ENCODE data around the gene MMP20.
"Not testable (repeated sequence)": the region's sequence is repeated elsewhere in the genome, so short reads cannot be mapped to it uniquely, and the experiment has no call there.

Gene MMP20

DNA sequence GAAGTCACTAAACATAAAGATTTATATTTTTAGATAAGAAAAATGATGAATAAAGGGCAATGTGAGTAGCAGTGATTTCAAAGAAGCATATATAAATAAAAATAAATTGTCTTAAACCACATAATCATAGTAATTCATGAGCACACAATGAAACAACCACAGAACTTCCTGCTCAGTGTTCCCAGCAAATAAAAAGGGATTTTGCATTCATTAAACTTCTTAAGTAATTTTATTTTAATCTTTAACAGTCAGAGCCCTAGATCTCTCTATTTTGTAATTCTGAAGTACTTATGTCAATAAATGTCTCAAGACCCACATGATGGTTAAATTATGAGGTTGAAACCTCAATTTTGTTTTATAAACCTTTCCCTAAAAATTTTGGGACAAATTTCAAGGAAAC, 14.5 kb upstream of the MMP20 start:
- no peak for DNase-seq (ENCODE audit: low spot score)
- TF ChIP-seq, protein P1, sequence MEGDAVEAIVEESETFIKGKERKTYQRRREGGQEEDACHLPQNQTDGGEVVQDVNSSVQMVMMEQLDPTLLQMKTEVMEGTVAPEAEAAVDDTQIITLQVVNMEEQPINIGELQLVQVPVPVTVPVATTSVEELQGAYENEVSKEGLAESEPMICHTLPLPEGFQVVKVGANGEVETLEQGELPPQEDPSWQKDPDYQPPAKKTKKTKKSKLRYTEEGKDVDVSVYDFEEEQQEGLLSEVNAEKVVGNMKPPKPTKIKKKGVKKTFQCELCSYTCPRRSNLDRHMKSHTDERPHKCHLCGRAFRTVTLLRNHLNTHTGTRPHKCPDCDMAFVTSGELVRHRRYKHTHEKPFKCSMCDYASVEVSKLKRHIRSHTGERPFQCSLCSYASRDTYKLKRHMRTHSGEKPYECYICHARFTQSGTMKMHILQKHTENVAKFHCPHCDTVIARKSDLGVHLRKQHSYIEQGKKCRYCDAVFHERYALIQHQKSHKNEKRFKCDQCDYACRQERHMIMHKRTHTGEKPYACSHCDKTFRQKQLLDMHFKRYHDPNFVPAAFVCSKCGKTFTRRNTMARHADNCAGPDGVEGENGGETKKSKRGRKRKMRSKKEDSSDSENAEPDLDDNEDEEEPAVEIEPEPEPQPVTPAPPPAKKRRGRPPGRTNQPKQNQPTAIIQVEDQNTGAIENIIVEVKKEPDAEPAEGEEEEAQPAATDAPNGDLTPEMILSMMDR (IDR thresholded peaks at IDR 0.05; ENCODE audit: extremely low read depth, insufficient read depth, missing control alignments), result no peak
- in situ Hi-C loops (cut with MboI; ENCODE audit: low pct_unique_long_range_greater_than_20kb, low sequenced_read_pairs, unreplicated experiment), result no loop called here

DNA sequence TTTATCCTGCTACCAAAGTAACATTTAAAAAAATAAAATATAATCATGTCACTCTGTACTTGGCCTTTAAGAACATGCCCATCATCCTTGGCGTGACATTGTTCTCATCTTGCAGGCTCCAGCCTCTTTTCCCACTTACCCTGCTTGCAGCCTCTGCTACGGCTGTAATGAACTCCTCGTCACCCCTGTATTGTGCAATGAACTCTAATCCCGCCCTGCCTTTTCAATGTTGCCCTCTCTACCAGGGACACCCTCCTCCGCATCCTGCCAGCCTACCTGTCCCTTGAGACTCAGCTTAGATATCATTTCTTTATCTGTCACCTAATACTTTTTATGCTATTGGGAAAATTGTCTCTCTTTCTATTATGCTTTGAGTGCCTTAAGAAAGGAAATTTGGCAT, 12.6 kb upstream of the MMP20 start:
- in situ Hi-C loops (cut with MboI; ENCODE audit: low pct_unique_long_range_greater_than_20kb, low sequenced_read_pairs, unreplicated experiment), result no loop called here
- no peak for DNase-seq (ENCODE audit: low spot score)
- TF ChIP-seq, protein P1 (IDR thresholded peaks at IDR 0.05; ENCODE audit: extremely low read depth, insufficient read depth, missing control alignments), result no peak

DNA sequence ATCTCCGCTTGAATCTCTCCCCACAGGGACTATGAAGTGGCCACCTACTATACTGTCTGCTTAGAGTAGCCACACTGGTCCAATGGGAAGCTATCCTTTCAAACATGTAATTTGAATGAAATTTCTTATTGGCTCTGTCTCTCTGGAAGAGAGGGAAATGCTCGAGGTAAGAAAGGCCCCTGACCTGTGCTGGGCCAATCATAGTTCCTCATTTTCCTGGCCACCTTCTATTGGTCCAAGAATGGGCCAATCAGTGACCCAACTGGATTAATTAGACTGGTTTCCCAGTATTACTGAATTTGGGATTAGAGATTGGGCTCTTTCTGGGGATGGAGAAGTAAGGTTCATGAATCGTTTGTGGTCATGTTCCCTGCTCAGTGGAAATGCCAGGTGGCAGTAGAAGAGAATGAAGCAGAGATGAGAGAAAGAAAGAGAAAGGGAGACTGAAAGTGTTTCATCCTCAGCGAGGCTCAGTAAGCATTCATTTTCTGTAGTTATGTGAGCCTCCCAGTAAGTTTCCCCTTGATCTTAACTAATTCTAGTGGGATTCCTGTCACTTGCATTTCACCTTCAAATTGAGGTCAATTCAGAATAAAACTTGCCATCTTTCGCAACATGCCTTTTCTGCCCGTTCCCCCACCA, 8.4 kb upstream of the MMP20 start:
- TF ChIP-seq, protein P1 (IDR thresholded peaks at IDR 0.05; ENCODE audit: extremely low read depth, insufficient read depth, missing control alignments), result no peak
- in situ Hi-C loops (cut with MboI; ENCODE audit: low pct_unique_long_range_greater_than_20kb, low sequenced_read_pairs, unreplicated experiment), result no loop called here
- no peak for DNase-seq (ENCODE audit: low spot score)

DNA sequence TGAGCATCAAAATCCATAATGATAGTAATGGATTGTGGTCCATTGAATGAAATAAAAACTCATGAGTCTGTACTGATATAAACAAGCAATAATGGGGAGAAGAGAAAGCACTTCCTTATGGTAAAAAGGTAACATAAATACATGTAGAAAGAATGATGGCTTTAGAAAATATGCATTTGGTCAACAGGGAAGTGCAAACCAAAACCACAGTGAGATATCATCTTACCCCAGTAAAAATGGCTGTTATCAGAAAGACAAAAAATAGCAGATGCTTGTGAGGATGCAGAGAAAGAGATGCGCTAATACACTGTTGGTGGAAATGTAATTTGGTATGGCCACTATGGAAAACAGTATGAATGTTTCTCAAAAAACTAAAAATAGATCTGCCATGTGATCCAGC, 6.9 kb upstream of the MMP20 start:
- TF ChIP-seq, protein P1 (IDR thresholded peaks at IDR 0.05; ENCODE audit: extremely low read depth, insufficient read depth, missing control alignments), result no peak
- in situ Hi-C loops (cut with MboI; ENCODE audit: low pct_unique_long_range_greater_than_20kb, low sequenced_read_pairs, unreplicated experiment), result no loop called here
- no peak for DNase-seq (ENCODE audit: low spot score)

DNA sequence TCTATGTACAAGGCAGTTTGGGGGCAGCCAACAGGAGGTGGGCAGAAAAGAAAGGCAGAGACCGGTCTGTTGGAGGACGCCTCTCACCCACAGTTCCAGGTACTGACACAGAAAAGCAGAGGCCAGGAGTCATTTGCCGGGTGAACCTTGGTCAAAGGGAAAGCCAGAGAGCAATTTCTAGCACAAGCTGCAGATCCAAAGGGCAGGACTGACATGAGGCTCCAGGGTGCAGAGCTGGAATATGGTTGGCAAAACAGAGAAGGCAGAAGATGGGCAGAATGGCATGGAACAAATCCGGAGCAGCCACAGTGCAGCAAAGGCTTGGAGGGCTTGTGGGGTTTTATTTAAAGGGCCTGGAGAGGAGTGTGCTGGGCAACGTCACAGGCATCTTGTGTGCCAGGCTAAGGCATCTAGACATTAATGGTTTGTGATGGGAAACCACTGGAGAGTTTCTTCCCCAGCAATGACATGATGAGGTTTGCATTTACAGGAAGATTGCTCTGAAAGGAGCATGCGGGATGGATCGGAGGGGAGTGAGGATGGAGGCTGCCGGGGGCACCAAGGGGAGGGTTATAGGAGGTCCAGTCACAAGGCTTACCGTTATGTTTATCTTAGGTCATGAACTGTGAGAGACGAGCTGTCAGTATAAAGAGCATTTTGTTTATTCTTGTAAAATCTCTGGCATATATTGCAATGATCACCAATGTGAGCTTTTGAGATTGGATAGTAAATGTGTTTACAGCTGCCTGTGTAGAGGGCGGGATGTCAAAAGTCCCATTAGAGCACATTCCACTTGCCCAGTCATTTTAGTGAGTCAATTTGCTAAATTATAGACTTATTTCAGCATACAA, 5.7 kb upstream of the MMP20 start:
- in situ Hi-C loops (cut with MboI; ENCODE audit: low pct_unique_long_range_greater_than_20kb, low sequenced_read_pairs, unreplicated experiment), result no loop called here
- DNase-seq (ENCODE audit: low spot score), result no peak

DNA sequence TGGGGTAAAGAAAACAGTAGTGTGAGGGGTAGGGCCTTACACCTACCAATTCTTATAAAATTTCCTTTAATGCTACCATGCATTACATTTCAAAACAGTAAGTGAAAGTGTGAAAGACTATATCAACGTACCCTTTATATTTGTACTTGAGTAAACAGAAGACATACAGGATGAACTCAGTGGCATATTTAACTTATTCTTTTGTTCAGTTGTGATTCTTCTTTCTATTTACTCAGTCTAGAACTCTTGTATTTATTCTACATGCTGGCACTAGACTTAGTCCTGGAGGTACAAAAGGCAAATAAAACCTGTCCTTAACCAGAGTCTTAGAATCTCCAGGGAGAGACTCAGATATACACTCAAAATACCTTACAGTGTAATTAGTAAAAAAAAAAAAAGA, 4.8 kb upstream of the MMP20 start:
- DNase-seq (ENCODE audit: low spot score); in situ Hi-C loops (cut with MboI; ENCODE audit: low pct_unique_long_range_greater_than_20kb, low sequenced_read_pairs, unreplicated experiment): not testable (repeated sequence)

More for the DNA sequence above, 5.7 kb upstream of the MMP20 start:
- TF ChIP-seq, protein P1 (IDR thresholded peaks at IDR 0.05; ENCODE audit: extremely low read depth, insufficient read depth, missing control alignments), result no peak

DNA sequence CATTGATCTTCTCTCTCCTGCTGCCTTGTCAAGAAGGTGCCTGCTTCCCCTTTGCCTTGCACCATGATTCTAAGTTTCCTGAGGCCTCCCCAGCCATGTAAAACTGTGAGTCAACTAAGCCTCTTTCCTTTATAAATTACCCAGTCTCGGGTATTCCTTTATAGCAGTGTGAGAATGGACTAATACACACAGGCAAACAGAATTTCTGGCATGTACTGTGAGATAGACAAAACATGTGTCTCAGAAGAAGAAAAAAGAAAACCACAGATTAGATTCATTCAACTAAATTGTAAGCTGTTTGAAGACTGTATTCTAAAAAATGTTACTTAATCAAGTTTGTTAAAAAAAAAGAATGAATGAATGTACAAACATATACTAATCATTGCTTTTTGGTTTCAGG, 1.5 kb upstream of the MMP20 start:
- TF ChIP-seq, protein P1 (IDR thresholded peaks at IDR 0.05; ENCODE audit: extremely low read depth, insufficient read depth, missing control alignments), result no peak
- DNase-seq (ENCODE audit: low spot score), result no peak
- in situ Hi-C loops (cut with MboI; ENCODE audit: low pct_unique_long_range_greater_than_20kb, low sequenced_read_pairs, unreplicated experiment), result no loop called here

All from GM13977 (cell line).